AG04450 (cell line): ENCODE results near the gene ZNF358. TPM values are rescaled to one million over a fixed set of nuclear protein-coding genes. Genes with fewer than 3 reads are reported as not detected.
A peak's percentile ranks its signal among the peaks of the same experiment; 100 is the strongest.

ENCODE experiments used
- CTCF ChIA-PET: fragments of 300-600, 350-600 bp; formaldehyde crosslinking; extraction: SDS; loops from one replicate; lab custom pipeline; 2022; ENCODE audit warnings: antibody characterized with exemption, inconsistent platforms; lab: Charles Lee
- POLR2A ChIA-PET: fragments of 350-600 bp; formaldehyde crosslinking; extraction: SDS; loops from one replicate; lab custom pipeline; 2021; ENCODE audit warnings: antibody characterized with exemption, inconsistent platforms; lab: Yijun Ruan, JAX
- DNase-seq: peaks from one replicate; pipeline ENCODE4 v3.0.0-alpha.2; 2011; ENCODE audit warnings: low read depth, low spot score
- H3K27ac ChIP-seq: one replicate; pipeline ENCODE4 v1.5.1; 2012; ENCODE audit warnings: low read depth, low read length, control low read depth
- H3K27me3 ChIP-seq: one replicate; pipeline ENCODE4 v1.6.0; 2012; ENCODE audit warnings: low read length; ENCODE audit not compliant: control insufficient read depth, insufficient read depth
- H3K4me3 ChIP-seq: 2 replicates; pipeline ENCODE4 v1.5.1; 2011; ENCODE audit warnings: mild to moderate bottlenecking, low read depth, low read length, control low read depth
- H3K9me3 ChIP-seq: 2 replicates; pipeline ENCODE4 v1.5.1; 2012; ENCODE audit warnings: low read length; ENCODE audit not compliant: control insufficient read depth, insufficient read depth
- polyA plus RNA-seq: library from polyadenylated mRNA; depleted of rRNA; stranded (reverse); fragments of >200 nt; gene quantifications from 2 replicates; pipeline ENCODE4 v1.2.3, GENCODE V29; 2011
- TF ChIP-seq, protein P1 (sequence below): IDR thresholded peaks from 2 replicates; pipeline ENCODE4 v1.5.1; 2011; ENCODE audit warnings: low read depth, low read length, control low read depth, inconsistent platforms

ZNF358 gene
- polyA plus RNA-seq, 1 experiment: 20.7 TPM

DNA sequence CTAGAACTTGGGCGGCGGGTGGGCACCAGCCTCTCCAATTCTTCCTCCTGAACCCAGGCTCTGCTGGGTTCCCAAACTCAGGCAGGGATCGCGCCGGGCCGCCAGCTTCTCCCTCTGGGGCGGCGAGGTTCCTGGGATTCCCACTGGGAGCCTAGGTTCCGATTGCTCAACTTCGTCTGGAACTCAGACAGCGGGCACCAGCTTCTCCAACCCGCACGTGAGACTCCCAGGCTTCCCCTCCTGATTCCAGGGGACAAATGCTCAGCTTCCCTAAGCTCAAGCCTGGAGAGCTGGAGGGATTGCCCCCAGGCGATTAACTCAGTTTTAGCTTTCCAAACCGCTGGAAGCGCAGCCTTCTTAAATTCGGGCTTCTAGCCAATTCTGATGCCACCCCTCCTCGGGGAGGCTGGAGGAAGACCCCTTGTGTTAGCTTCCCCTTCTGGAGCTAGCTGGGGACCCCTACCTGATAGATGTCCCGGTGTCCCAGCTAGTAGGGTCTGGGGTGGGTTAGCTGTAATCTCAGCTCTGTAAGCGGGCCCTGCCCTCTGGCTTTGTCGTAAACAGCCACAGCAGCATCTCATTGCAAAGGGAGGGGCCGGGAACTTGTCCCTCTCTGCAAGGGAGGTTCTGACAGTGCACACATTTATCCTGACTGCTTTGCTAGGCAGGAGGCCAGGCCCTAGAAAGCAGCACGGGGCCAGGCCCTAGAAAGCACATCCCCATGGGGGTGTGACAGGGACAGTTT lies 7.2 kb downstream of the ZNF358 start:
- DNase-seq: no peak
- peak overlapping the region; percentile 74 for H3K4me3 ChIP-seq
- ChIA-PET POLR2A (interaction anchor here (0.6 to 2.3 kb wide), 4 partner anchors 12 to 397 kb away, joined by 3 to 9 read pairs (median 4); partner anchors contain the start of genes PNPLA6 and SNAPC2), CTCF (interaction anchor here (0.8 to 1.9 kb wide), 7 partner anchors 26 to 276 kb away, joined by 3 to 12 read pairs (median 4); partner anchors contain the start of gene TRAPPC5)
- TF ChIP-seq, protein P1, sequence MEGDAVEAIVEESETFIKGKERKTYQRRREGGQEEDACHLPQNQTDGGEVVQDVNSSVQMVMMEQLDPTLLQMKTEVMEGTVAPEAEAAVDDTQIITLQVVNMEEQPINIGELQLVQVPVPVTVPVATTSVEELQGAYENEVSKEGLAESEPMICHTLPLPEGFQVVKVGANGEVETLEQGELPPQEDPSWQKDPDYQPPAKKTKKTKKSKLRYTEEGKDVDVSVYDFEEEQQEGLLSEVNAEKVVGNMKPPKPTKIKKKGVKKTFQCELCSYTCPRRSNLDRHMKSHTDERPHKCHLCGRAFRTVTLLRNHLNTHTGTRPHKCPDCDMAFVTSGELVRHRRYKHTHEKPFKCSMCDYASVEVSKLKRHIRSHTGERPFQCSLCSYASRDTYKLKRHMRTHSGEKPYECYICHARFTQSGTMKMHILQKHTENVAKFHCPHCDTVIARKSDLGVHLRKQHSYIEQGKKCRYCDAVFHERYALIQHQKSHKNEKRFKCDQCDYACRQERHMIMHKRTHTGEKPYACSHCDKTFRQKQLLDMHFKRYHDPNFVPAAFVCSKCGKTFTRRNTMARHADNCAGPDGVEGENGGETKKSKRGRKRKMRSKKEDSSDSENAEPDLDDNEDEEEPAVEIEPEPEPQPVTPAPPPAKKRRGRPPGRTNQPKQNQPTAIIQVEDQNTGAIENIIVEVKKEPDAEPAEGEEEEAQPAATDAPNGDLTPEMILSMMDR: no peak
- H3K9me3 ChIP-seq: no peaks in the 10 kb centered on the region; the same call in 1 of the 2 replicates
- no peaks in the 10 kb centered on the region for H3K27me3 ChIP-seq
- H3K27ac ChIP-seq: no peak overlapping the region

DNA sequence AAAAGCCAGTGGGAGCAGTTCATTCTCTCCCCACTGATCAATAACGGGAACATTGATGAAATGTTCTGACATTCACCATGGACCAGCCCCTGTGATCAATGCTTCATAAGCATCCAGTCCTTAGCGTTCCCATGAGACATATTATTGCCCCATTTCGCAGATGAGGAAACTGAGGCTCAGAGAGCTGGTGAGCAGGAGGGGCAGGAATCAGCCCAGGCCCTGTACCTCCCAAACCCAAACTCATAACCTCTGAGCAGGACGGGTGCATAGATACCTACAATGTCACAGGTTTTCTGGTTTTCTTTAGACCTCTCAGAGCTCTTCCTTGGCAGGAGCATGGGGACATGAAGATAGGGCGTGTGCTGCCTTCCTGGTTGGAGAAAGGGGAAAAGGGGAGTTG lies 8.6 kb downstream of the ZNF358 start:
- Histone ChIP-seq H3K9me3 (no peaks in the 10 kb centered on the region; the same call in 1 of the 2 replicates), H3K4me3 (no peak overlapping the region), H3K27ac (no peak overlapping the region), H3K27me3 (no peaks in the 10 kb centered on the region)
- TF ChIP-seq, protein P1: no peak
- ChIA-PET CTCF (interaction anchor here (0.7 to 1.7 kb wide), 3 partner anchors 44 to 275 kb away, joined by 3 to 5 read pairs (median 3); no protein-coding TSS in a partner anchor), POLR2A (interaction anchor here (0.5 kb wide), 1 partner anchor 771 kb away, joined by 3 read pairs; no protein-coding TSS in a partner anchor)
- DNase-seq: no peak

DNA sequence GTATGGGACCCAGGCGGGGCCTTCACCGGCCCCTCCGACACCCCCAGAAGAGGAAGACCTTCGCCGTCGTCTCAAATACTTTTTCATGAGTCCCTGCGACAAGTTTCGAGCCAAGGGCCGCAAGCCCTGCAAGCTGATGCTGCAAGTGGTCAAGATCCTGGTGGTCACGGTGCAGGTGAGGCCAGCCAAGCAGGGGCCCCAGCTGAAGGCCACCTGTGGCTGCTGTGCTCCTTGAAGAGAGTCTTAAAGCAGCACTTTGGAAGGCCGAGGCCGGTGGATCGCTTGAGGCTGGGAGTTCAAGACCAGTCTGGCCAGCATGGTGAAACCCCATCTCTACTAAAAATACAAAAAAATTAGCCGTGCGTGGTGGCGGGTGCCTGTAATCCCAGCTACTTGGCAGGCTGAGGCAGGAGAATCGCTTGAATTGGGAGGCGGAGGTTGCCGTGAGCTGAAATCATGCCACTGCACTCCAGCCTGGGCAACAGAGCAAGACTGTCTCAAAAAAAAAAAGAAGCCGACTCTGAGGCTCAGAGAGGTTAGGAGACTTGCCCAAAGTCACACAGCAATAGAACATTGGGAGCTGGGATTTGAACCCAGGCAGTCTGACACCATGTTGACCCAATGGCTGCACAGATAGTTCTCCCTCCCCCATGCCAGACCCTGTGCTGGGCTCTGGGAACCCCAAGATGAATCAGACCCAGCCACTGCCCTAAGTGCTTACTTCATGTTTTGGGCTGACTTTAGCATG lies 9.3 kb downstream of the ZNF358 start:
- no peak overlapping the region for H3K4me3 ChIP-seq
- H3K27ac ChIP-seq: no peak overlapping the region
- TF ChIP-seq, protein P1: no peak
- H3K27me3 ChIP-seq: no peaks in the 10 kb centered on the region
- H3K9me3 ChIP-seq: no peaks in the 10 kb centered on the region; the same call in 1 of the 2 replicates
- ChIA-PET POLR2A (interaction anchor here (0.5 kb wide), 1 partner anchor 771 kb away, joined by 3 read pairs; no protein-coding TSS in a partner anchor), CTCF (interaction anchor here (1.7 kb wide), 1 partner anchor 43 kb away, joined by 5 read pairs; no protein-coding TSS in a partner anchor)
- DNase-seq: no peak

DNA sequence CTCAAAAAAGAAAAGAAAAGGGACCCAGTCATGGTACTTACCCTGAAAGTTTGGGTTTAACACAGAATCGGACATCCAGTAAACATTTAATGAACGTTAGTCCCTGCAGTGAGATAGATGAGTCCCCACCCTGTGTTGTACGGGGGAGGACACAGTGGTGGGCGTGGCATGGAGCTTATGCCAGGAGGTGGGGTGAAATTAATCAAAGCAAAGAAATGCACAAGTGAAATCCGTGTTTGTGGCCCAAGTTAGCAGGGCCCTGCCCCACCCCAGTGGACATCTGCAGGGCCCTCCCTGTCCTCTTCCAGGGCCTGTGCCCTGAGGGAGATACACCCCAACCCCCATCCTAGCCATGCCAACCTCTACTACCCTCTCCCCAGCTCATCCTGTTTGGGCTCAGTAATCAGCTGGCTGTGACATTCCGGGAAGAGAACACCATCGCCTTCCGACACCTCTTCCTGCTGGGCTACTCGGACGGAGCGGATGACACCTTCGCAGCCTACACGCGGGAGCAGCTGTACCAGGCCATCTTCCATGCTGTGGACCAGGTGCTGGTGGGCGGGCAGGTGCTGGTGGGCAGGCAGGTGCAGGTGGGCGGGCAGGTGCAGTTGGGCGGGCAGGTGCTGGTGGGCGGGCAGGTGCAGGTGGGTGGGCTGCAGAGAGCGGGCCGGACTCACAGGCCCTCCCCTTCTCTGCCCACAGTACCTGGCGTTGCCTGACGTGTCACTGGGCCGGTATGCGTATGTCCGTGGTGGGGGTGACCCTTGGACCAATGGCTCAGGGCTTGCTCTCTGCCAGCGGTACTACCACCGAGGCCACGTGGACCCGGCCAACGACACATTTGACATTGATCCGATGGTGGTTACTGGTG lies 10.4 kb downstream of the ZNF358 start:
- TF ChIP-seq, protein P1: no peak
- DNase-seq: no peak
- no peak overlapping the region for H3K4me3 ChIP-seq
- no peak overlapping the region for H3K27ac ChIP-seq
- POLR2A ChIA-PET: no interaction called here
- CTCF ChIA-PET: interaction anchor here (0.9 kb wide), 1 partner anchor 172 kb away, joined by 3 read pairs; no protein-coding TSS in a partner anchor
- no peaks in the 10 kb centered on the region; the same call in 1 of the 2 replicates for H3K9me3 ChIP-seq
- H3K27me3 ChIP-seq: no peaks in the 10 kb centered on the region
